ENCODE measurements around the gene ZNF90. TPM values are rescaled to one million over a fixed set of nuclear protein-coding genes. Genes with fewer than 3 reads are reported as not detected.
"Not testable (repeated sequence)": the region's sequence is repeated elsewhere in the genome, so short reads cannot be mapped to it uniquely, and the experiment has no call there.

The ZNF90 gene
- total RNA-seq, 1 experiment from 2014 or later: 88.7 TPM

DNA sequence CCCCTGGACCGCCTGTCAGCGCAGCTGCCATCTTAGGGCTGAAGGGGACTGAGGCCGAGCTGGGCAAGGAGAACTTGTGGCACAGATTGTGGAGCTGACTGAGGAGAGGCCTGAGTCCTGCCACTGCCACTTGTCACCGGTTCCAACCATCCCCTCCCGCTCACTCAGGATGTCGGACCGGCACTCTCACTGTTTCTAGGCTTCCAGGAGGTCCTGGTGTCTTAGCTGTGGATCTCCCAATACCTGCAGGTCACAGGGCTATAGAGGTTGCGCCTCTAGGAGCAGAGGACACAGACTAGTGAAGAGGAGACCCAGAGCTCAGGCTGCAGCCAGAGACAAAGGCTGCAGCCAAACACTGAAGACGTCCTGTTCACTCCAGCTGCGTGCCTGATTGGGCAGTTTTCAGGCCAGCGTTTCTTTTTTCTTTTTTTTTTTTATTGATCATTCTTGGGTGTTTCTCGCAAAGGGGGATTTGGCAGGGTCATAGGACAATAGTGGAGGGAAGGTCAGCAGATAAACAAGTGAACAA, 73.9 kb downstream of the ZNF90 start:
- Mint-ChIP-seq H3K27me3 (ENCODE audit: low read depth) (peaks cover 7% of the 10 kb centered on the region), H3K27ac (peak overlapping the region; percentile 48 to 97 (median 80); a peak in 5 of 7 replicates), H3K4me1 (peaks cover 17 to 19% of the 10 kb centered on the region in 2 experiments), H3K9me3 (peaks cover 18 to 35% of the 10 kb centered on the region in 2 experiments), H3K4me3 (no peak overlapping the region), H3K36me3 (ENCODE audit: insufficient read depth in 1 of 3, low read depth in 3 of 3) (peaks cover 5 to 22% (median 16%) of the 10 kb centered on the region in 3 experiments; a peak in 6 of 7 replicates)
- H2BK120ac ChIP-seq (ENCODE audit: low read depth, low read length, poor library complexity, severe bottlenecking): no peak overlapping the region
- H4K8ac ChIP-seq (replicated peaks; ENCODE audit: insufficient read length, low read depth, low read length): no peak overlapping the region
- no peak overlapping the region for H3K56ac ChIP-seq (ENCODE audit: insufficient read length, low read depth, low read length)
- peak overlapping the region; percentile 56 for H2AFZ ChIP-seq (ENCODE audit: low read length)
- peak; percentile 55 for DNase-seq
- no peaks in the 10 kb centered on the region for H3K4me1 ChIP-seq (ENCODE audit: insufficient read depth, low read length)
- H4K91ac ChIP-seq (ENCODE audit: insufficient read length, low read depth, low read length): no peak overlapping the region
- H3K4me2 ChIP-seq (ENCODE audit: insufficient read depth, insufficient read length, low read length): no peak overlapping the region
- H3K18ac ChIP-seq (ENCODE audit: insufficient read length, low read depth, low read length): peak overlapping the region; percentile 56
- no peak overlapping the region for H2BK15ac ChIP-seq (ENCODE audit: low read depth, low read length)
- WGBS (ENCODE audit: extremely low coverage, insufficient read length, low lambda C conversion rate): no CpG with 5 or more reads among the region's 12 CpGs
- H3K9ac ChIP-seq (ENCODE audit: extremely low read depth, insufficient read length, low read length): no peak overlapping the region
- H3K27me3 ChIP-seq (ENCODE audit: insufficient read depth, low read length): no peaks in the 10 kb centered on the region
- no peak for TF ChIP-seq CTCF (conservative IDR thresholded peaks at IDR 0.05)
- H3K23ac ChIP-seq (ENCODE audit: insufficient read length, low read depth, low read length): no peak overlapping the region
- no peak overlapping the region for H2AK5ac ChIP-seq (ENCODE audit: insufficient read length, low read length)
- H2BK5ac ChIP-seq (ENCODE audit: insufficient read length, low read length): no peak overlapping the region
- no peaks in the 10 kb centered on the region for H3K23me2 ChIP-seq (ENCODE audit: insufficient read length, low read depth, low read length, poor library complexity, severe bottlenecking)
- no peak overlapping the region for H3K4ac ChIP-seq (ENCODE audit: low read depth, low read length)
- no peak overlapping the region for H3K27ac ChIP-seq (ENCODE audit: insufficient read length, low read depth, low read length)
- H3K79me2 ChIP-seq (ENCODE audit: insufficient read depth, low read length): no peaks in the 10 kb centered on the region
- no peak overlapping the region for H3T11ph ChIP-seq (ENCODE audit: low read length)
- no peak overlapping the region for H4K5ac ChIP-seq (ENCODE audit: insufficient read length, low read depth, low read length)
- H2BK20ac ChIP-seq (ENCODE audit: low read depth, low read length, poor library complexity, severe bottlenecking): no peak overlapping the region
- no peaks in the 10 kb centered on the region for H4K20me1 ChIP-seq (ENCODE audit: control insufficient read depth, insufficient read depth, insufficient read length)
- H2BK12ac ChIP-seq (ENCODE audit: insufficient read length, low read depth, low read length): no peak overlapping the region
- no peaks in the 10 kb centered on the region for H3K9me3 ChIP-seq (ENCODE audit: control insufficient read depth, low read depth, low read length)
- no peak overlapping the region for H3K14ac ChIP-seq (ENCODE audit: insufficient read depth, low read length)
- no peaks in the 10 kb centered on the region for H3K79me1 ChIP-seq (ENCODE audit: insufficient read depth, low read depth, low read length, poor library complexity, severe bottlenecking)

DNA sequence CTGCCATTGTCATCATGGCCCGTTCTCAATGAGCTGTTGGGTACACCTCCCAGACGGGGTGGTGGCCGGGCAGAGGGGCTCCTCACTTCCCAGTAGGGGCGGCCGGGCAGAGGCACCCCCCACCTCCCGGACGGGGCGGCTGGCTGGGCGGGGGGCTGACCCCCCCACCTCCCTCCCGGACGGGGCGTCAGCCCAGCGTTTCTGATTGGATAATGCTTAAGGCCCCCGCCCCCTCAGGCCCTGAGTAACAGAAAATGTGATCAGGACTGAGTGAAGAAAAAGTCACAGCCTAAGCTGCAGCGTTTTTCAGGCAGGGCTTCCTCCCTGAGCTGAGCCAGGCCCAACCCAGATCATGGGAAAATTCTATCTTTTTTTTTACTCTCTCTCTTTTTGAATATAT, 74.7 kb downstream of the ZNF90 start:
- not testable (repeated sequence) for H3K56ac ChIP-seq (ENCODE audit: insufficient read length, low read depth, low read length); H3K23ac ChIP-seq (ENCODE audit: insufficient read length, low read depth, low read length); H4K91ac ChIP-seq (ENCODE audit: insufficient read length, low read depth, low read length); H2BK15ac ChIP-seq (ENCODE audit: low read depth, low read length); H4K20me1 ChIP-seq (ENCODE audit: control insufficient read depth, insufficient read depth, insufficient read length); H2BK12ac ChIP-seq (ENCODE audit: insufficient read length, low read depth, low read length); H3K79me1 ChIP-seq (ENCODE audit: insufficient read depth, low read depth, low read length, poor library complexity, severe bottlenecking); H2BK20ac ChIP-seq (ENCODE audit: low read depth, low read length, poor library complexity, severe bottlenecking); H3K9ac ChIP-seq (ENCODE audit: extremely low read depth, insufficient read length, low read length); H2BK120ac ChIP-seq (ENCODE audit: low read depth, low read length, poor library complexity, severe bottlenecking); H2AK5ac ChIP-seq (ENCODE audit: insufficient read length, low read length); H3T11ph ChIP-seq (ENCODE audit: low read length); H3K14ac ChIP-seq (ENCODE audit: insufficient read depth, low read length); H3K4ac ChIP-seq (ENCODE audit: low read depth, low read length); H3K18ac ChIP-seq (ENCODE audit: insufficient read length, low read depth, low read length); H3K79me2 ChIP-seq (ENCODE audit: insufficient read depth, low read length); H3K27me3 ChIP-seq (ENCODE audit: insufficient read depth, low read length); H2AFZ ChIP-seq (ENCODE audit: low read length); H3K23me2 ChIP-seq (ENCODE audit: insufficient read length, low read depth, low read length, poor library complexity, severe bottlenecking); H3K9me3 ChIP-seq (ENCODE audit: control insufficient read depth, low read depth, low read length); H3K27ac Mint-ChIP-seq; H4K8ac ChIP-seq (replicated peaks; ENCODE audit: insufficient read length, low read depth, low read length); H3K4me1 ChIP-seq (ENCODE audit: insufficient read depth, low read length); H3K27me3 Mint-ChIP-seq (ENCODE audit: low read depth); H4K5ac ChIP-seq (ENCODE audit: insufficient read length, low read depth, low read length); H2BK5ac ChIP-seq (ENCODE audit: insufficient read length, low read length); H3K4me2 ChIP-seq (ENCODE audit: insufficient read depth, insufficient read length, low read length); H3K27ac ChIP-seq (ENCODE audit: insufficient read length, low read depth, low read length); H3K4me3 Mint-ChIP-seq
- Mint-ChIP-seq H3K9me3 (peaks cover 18 to 31% of the 10 kb centered on the region in 2 experiments), H3K4me1 (peaks cover 19 to 25% of the 10 kb centered on the region in 2 experiments), H3K36me3 (ENCODE audit: insufficient read depth in 1 of 3, low read depth in 3 of 3) (peaks cover 5 to 22% (median 16%) of the 10 kb centered on the region in 3 experiments; a peak in 6 of 7 replicates)
- WGBS (ENCODE audit: extremely low coverage, insufficient read length, low lambda C conversion rate): no CpG with 5 or more reads among the region's 15 CpGs
- DNase-seq: peak; percentile 74

Measured in H9 (cell line).